ENCODE measurements around the gene USP16.
A peak's percentile ranks its signal among the peaks of the same experiment; 100 is the strongest.

USP16 gene

DNA sequence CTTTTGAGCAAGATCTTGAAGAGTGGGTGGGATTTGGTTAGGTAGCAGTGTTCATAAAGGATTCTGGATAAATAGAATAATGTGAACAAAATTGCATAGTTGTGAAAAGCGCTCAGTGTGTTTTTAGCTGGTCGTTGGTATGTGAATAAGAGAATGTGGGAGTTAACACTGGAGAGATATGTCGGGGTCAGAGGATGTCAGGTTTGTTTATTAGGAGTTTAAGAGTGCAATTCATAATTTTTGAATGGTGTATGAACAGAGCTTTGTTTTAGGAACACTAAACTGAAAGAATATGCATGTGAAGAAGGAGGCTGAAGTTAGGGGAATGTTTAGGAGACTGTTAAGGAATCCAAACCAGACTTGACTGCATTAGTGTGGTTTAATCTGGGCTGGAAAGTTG, 9.4 kb downstream of the USP16 start:
- DNase-seq (ENCODE audit: low read depth), result no peak

DNA sequence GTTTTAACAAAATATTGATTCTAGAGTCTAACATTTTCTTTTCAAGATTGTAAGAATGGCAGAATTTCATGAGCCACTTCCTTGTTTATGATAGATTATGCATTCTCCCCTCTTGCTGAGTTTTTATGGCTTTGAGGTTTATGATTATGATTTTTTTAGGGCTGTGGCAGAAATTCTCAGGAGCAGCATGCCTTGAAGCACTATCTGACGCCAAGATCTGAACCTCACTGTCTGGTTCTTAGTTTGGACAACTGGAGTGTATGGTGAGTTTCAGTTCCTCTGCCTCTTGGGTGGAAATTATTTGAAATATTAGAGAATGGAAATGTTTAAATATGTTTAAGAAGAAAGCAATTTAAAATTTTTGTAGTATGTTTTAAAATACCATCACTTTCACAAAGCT, 10.2 kb downstream of the USP16 start:
- DNase-seq (ENCODE audit: low read depth), result no peak

DNA sequence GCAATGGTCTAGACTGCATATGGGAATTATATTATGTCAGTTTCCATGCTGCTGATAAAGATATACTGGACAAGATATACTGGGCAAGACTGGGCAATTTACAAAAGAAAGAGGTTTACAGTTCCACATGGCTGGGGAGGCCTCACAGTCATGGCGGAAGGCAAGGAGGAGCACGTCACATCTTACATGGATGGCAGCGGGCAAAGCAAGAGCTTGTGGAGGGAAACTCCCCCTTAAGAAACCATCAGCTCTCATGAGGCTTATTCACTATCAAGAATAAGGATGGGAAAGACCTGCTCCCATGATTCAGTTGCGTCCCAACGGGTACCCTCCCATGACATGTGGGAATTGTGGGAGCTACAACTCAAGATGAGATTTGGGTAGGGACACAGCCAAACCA, 27.8 kb downstream of the USP16 start:
- no peak for DNase-seq (ENCODE audit: low read depth)

DNA sequence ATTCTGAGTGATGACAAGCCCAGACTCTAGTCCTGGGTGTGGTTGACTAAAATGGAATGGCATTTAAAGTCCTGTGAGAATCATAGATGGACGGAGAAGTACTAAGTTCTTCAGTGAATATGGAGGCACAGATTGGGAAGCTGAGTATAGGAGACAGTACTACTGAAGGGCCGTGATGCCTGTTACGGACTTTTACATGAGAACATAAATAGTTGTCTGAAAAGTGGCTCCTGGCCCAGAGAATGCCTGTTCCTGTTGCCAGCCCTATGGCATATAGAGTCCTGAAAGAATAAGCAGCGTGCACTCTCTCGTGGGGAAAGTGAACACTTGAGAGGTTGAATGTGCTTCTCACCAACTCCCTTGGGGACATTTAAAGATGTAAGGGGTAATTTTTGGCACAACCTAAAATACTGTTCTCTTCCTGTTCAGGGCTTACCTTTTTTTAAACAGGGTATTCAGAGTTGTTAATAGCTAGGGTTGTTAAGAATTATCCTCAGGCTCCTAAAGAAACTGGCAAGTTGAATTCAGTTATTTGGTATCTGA, 28.6 kb downstream of the USP16 start:
- DNase-seq (ENCODE audit: low read depth), result no peak

DNA sequence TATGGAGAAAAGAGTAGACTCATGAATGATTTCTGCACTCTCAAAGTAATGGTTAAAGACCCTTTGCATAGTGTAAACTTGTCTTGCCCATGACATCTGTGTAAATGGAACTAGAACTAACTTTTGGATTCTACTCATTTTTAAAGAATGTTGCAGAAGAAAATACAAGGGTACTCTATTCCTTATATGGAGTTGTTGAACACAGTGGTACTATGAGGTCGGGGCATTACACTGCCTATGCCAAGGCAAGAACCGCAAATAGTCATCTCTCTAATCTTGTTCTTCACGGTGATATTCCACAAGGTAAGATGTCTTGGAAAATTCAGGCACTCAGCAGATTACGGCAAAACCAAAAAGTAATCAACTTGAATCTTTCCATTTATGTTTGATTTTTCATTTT, 29.2 kb downstream of the USP16 start:
- no peak for DNase-seq (ENCODE audit: low read depth)

DNA sequence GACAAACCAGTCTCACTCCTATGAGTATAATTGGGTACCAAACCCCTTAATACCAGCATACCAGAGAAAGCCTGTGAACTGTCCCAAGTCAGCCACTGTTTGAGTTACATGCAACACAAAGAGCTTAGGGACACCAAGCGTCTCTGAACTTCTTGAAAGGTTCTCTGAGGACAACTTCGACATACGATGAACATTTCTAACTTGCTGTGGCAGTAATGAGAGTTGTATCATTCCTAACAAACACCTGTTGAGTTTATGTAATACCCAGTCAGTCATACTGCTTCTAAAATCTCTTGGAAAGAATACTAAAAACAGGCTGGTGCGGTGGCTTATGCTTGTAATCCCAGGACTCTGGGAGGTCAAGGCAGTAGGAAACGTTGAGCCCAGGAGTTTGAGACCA, 30.6 kb downstream of the USP16 start:
- DNase-seq (ENCODE audit: low read depth), result no peak

DNA sequence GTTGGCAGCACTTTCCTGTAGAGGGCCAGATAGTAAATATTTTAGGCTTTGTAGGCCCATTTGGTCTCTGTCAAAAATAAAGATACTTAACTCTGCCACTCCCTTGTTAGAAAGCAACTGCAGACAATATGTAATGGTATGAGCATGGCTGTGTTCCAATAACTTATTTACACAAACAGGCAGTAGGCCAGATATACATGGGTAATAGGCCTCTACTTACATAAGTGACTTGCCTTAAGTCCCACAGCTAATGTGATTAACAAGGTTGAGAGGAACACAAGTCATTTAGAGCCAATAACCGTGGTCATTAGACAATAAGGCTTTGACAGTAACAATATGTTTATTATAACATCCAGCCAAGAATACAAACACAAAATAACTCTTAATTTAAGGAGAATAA, 31.5 kb downstream of the USP16 start:
- no peak for DNase-seq (ENCODE audit: low read depth)

DNA sequence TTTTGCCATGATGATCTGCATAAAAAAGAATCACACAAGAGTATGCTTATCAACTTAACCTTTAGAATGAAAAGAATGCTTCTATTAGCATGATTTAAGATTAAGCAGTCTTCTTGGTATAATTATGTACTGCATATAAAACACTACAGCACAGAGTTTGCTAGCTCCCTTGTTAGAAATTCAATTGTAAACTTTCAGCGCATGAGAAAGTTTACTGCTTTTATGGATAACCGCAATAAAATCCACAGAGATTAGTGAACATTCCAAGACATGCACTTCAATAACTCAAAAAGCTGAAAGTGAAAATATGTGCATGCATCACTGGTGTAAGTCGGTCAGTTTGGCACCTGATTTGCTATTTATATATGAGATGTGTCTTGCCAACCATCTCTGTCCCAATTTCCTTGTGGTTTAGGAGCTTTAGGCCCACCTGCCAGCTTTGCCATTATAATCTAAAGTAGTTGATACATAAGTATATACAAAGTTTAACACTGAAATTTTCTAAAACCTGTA, 32.1 kb downstream of the USP16 start:
- DNase-seq (ENCODE audit: low read depth), result no peak

DNA sequence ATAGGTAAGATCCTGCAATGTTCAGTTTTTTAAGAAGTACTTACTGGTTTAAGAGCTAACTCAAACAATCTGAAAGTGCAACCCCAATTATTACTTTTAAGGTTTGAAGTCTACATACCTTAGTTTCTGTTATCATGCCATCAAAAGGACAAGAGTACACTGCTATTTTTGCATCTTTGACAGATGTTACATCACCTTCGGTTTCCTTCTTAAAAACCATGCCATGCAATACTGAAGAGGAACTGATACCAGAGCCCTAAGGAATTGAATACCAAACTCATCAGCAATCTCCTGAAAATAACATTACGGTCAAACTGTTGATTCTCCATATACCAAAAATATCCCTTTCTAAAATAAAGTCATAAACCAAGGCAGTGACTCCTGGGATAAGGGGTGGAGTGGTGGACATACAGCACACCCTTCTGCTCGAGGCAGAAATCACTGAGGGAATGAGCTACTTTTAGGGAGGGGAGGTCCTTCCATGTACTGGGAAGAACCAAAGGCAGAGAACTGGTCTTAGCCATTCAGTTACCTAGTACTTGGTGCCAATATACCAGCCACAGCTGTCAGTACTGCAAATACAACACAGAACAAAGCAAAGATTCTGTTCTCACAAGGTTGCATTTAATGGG, 40.5 kb downstream of the USP16 start:
- no peak for DNase-seq (ENCODE audit: low read depth)

DNA sequence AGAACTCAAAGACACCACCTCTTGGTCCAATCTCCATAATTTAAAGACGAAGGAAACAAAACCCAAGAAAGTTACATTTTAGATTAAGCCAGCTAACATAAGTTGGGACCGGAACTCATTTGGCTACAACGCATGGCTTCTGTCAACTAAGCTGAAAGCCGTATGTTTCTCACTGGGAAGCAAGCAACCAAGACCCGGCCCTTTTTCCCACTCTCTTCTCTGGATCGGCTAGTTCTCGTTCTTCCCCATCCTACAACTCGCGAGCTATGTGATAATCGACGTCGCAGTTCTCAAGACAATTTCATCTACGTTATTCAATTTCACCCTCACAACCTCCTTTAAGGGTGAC, 48.4 kb downstream of the USP16 start:
- no peak for DNase-seq (ENCODE audit: low read depth)

DNA sequence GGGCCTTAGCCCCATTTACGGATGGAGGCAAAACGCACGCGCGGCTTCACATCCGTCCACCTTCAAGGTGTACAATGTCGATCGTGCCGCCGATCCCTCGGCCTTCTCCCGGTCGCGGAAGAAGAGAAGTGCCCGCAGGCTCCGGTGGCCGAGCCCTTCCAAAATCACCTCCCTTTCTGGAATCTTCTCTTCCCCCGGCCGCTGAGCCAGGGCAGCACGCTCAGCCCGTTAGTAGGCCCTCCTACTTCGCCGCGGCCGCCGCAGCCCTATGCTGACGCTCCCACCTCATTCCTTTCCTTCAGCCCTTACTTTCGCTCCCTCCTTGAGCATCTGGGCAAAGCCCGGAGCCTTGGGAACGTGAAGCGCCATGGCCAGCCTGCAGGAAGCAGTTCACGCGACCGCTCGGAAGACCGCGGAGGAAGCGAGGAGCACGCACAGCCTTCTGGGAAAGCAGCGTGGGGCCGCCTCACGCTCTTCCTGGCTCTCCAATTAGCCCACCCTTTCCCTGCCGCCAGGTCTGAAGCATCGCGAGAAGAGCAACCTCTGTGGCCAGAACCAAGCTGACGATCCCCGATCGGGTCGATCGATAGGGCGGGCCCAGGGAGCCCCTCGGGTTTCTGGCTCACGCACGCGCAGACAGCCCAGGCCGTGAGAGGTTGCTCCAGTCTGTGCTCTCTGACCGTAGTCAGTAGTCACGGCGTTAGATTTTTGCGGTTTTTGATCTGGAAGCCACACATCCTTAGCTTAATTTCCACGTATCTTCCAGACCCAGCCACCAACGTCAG, 48.9 kb downstream of the USP16 start, which contains the start of gene CCT8:
Gene CCT8, minus strand, starts transcription at position 427 of the 785 bp plus-strand sequence. Its CDS starts 58 bp downstream, at position 369.
- DNase-seq (ENCODE audit: low read depth), result peak; percentile 87

DNA sequence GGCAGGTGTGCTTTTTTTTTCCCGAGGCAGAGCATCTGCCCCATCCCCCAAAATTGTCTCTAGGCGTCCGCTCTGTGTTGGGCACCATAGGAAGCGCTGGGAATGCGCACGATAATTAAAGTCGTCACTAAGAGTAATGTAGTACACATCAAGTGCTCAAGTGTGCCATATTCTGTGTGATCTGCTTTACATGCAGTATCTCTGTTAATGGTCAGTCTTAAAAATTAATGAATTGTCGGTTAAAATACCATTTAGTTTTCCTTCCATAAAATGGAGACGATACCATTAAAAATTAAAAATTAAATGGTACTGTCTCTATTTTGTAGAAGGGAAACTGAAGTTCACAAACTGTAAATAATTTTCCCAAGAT, 49.5 kb downstream of the USP16 start:
- no peak for DNase-seq (ENCODE audit: low read depth)

DNA sequence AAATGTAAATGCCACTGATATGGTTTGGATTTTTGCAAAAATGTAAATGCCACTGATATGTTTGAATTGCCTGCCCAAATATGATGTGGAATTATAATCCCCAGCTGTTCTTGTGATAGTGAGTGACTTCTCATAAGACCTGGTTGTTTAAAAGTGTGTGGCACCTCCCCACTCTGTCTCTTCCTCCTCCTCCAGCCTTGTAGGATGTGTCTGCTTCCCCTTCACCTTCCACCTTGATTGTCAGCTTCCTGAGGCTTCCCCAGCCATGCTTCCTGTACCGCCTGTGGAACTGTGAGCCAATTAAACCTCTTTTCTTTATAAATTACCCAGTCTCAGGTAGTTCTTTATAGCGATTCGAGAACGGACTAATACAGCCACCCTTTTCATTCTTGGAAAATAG, 50.3 kb downstream of the USP16 start:
- no peak for DNase-seq (ENCODE audit: low read depth)

DNA sequence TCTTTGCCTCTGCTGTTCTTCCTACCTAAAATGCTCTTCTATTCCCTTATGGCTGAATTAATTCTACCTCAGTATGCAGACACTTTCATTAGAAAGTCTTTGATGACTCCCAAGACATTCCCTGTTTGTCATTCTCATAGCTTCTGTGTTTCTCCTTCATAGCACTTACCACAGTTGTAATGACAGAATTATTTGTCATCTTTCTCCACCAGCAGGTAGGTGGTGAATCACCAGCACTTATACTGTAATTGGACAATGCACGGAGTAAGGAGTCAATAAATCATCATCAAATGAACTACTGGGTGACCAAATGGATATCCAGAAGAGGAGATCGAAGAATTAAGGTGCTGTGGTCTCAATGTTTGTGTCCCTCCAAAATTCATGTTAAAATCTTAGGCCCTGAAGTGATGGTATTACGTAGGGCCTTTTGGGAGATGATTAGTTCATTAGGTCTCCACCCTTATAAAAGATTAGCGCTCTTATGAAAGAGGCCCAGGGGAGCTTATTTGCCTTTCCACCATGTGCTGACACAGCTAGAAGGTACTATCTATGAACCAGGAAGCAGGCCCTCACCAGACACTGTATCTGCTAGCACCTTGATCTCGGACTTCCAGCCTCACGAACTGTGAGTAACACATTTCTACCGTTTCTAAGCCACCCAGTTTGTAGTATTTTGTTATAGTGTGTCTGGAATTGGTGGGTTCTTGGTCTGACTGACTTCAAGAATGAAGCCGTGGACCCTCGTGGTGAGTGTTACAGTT, 51.4 kb downstream of the USP16 start:
- no peak for DNase-seq (ENCODE audit: low read depth)

DNA sequence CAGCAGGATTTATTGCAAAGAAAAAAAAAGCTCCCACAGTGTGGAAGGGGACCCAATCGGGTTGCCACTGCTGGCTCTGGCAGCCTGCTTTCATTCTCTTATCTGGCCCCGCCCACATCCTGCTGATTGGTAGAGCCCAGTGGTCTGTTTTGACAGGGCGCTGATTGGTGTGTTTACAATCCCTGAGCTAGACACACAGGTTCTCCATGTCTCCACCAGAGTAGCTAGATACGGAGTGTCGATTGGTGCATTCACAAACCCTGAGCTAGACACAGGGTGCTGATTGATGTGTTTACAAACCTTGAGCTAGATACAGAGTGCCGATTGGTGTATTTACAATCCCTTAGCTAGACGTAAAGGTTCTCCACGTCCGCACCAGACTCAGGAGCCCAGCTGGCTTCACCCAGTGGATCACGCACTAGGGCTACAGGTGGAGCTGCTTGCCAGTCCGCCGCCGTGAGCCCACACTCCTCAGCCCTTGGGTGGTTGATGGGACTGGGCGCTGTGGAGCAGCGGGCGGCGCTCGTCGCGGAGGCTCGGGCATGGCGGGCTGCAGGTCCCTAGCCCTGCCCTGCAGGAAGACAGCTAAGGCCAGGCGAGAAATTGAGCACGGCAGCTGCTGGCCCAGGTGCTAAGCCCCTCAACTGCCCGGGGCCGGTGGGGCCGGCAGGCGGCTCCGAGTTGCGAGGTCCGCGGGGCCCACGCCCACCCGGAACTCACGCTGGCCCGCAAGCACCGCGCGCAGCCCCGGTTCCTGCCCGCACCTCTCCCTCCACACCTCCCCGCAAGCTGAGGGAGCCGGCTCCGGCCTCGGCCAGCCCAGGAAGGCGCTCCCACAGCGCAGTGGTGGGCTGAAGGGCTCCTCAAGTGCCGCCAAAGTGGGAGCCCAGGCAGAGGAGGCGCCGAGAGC, 52.5 kb downstream of the USP16 start:
- DNase-seq (ENCODE audit: low read depth), result peak; percentile 13

DNA sequence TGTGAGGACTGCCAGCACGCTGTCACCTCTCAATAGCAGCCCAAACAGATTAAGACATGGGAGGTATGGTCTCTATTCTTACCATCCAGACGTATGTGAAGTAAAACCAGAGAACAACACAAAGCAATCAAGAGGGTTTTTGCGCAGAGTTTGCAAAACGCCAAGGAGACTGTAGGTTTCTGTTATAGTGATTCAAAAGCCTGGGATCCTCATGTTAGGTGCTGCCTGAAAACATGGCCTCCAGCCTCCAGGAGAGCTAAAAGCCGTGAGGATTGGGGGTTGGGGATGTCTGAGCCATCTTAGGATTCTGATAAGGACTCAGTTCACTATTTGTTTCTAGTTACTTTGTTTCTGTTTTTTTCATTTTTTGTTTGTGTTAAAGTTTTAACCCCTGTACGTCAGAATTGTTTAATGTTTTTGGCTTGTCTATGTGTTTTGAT, 53.2 kb downstream of the USP16 start:
- no peak for DNase-seq (ENCODE audit: low read depth)

DNA sequence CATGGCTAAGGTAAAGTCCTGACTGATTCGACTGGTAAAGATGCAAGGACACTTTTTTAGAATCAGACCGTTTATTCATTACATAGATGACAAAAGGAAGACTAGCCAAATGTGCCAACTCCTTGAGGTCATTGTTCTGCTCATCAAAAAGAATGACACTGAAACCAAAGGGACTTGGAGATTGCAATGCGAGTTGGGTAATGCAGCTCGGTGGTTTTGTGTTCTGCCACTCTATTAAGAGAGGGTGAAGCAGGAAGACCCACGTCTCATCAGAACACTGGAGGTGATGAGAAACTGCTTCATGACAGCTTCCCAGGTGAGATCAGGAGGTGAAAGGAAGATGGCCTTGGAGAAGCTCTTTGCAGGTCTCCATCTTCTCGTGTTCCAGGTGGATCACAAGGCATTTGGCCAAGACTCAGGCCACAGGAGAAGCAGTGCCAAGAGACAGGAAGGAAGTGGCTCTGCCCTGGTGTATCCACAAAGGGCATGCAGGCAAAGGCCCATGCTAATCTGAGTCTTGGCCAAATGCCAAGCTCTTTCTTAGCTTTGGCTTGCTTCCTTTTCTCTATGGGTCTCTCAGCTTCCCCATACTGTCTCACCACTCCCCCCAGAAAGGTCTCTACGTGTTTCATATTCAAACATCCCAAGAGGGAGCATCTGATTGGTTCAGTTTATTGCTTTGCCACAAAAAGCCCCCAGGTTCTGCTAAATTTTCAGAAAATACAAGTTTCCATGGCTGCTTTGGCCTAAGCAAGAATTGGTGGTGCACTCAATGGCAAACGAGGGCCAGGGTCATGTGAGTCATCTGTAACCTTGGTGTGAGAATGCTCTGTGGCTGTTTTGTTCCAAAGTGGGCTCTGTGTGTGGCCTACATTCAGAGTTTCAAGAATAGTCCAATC, 54.6 kb downstream of the USP16 start:
- DNase-seq (ENCODE audit: low read depth), result no peak

DNA sequence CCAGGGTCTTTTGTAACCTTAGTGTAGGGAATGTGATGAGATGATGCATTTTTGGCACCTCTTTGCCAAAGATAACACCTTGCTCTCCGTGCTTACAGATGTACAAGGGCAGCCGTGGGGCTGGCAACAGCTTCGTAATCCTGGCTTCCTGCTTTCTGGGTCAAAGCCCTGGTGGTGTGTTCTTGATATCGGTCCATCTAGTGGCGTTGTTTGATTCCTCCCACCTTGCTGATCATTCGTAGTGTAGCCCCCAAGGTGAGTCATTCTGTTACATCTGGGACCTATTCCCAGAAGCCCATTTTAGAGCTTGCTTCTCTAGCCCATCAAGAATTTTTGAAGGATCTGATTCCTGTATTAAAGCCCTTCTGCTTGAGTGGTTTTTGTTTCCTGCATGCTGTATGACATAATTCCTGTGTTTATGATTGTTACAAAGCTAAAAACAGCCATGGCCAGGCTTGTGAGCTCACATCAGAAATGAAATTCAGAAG, 56.0 kb downstream of the USP16 start:
- DNase-seq (ENCODE audit: low read depth), result no peak

DNA sequence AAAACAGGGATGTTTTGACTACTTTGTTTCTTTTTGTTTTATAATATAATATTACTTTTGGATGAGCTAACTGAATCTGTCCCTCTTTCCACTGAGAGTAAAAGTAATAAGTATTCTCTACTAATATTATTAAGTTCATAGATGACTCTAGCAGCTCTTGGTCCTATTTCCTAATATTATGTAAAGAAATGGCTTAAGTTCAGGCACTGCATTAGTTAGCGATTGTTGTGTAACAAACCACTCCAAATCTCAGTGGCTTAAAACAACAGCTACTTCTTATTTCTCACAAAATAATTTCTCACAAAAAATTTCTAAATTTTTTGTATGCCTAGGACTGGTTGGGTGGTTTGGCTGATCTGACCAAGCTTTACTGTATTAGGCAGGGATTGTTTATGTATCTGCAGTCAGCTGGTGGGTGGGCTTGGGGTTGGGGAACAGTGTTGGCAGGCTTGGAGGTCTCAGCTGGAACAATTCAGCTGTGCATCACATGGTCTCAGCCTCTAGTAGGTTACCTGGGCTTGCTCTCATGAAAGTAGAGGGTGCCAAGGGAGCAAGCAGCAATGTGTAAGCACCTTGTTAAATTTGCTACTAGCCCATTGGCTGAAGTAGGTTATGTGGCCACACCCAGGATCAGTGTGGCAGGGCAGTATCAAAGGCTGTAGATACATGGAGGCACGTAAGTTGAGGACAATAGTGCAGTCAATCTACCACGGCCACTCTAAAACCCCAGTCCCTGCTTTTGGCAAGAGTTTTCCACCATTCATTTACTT, 57.8 kb downstream of the USP16 start:
- DNase-seq (ENCODE audit: low read depth), result no peak

DNA sequence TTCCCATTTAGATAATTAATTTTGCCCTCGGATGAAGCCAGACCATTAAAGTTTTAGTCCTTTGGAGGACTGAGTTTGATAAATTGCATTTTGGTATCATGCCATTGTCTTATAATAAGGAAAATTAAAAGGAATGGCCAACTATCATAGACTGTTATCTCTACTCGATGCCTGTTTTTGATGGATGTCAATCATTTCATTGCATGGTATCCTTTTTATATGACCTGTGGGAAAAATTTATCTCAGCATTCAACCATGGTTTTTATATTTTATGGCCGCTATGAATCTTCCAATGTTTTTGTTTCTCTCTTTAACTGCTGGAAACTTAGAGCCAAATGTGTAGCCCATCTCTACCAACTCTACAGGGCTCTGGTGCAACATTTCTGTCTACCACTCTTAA, 58.8 kb downstream of the USP16 start:
- DNase-seq (ENCODE audit: low read depth), result no peak
